Adipocyte (in vitro differentiated cells): ENCODE measurements around the gene GZMB.

ENCODE experiments used
- DNase-seq: peaks from one replicate; pipeline ENCODE4 v3.0.0-alpha.2; 2015; ENCODE audit warnings: low read depth
- H3K27me3 ChIP-seq: replicated peaks from 2 replicates; pipeline ENCODE4 v1.7.0; 2013; ENCODE audit warnings: mild to moderate bottlenecking, low read length, moderate library complexity; ENCODE audit not compliant: control insufficient read depth, insufficient read depth
- H3K36me3 ChIP-seq: 2 replicates; pipeline ENCODE4 v1.7.0; 2013; ENCODE audit warnings: low read length, mild to moderate bottlenecking, moderate library complexity; ENCODE audit not compliant: control insufficient read depth, insufficient read depth, severe bottlenecking
- H3K4me1 ChIP-seq: 2 replicates; pipeline ENCODE4 v1.7.0; 2013; ENCODE audit warnings: mild to moderate bottlenecking, low read length, moderate library complexity; ENCODE audit not compliant: control insufficient read depth, insufficient read depth
- H3K4me3 ChIP-seq: 2 replicates; pipeline ENCODE4 v1.7.0; 2013; ENCODE audit warnings: mild to moderate bottlenecking, low read length, moderate library complexity
- H3K9ac ChIP-seq: 2 replicates; pipeline ENCODE4 v1.7.0; 2013; ENCODE audit warnings: mild to moderate bottlenecking, low read length, moderate library complexity
- H3K9me3 ChIP-seq: 2 replicates; pipeline ENCODE4 v1.7.0; 2013; ENCODE audit warnings: mild to moderate bottlenecking, low read length, moderate library complexity; ENCODE audit not compliant: control insufficient read depth

Gene GZMB

GRCh38 chr14:24634158-24634557 lies at the start of gene GZMB:
Gene GZMB, minus strand, starts transcription at chr14:24634190. Its CDS starts 30 bp downstream, at chr14:24634160.
- DNase-seq = no peak
- no peaks in the 10 kb centered on the region for H3K9me3 ChIP-seq
- no peaks in the 10 kb centered on the region for H3K4me1 ChIP-seq
- H3K27me3 ChIP-seq = peaks cover 5% of the 10 kb centered on the region
- H3K9ac ChIP-seq = no peak within 1 kb of the TSS
- H3K4me3 ChIP-seq = no peak within 1 kb of the TSS
- H3K36me3 ChIP-seq = no peaks in the 10 kb centered on the region

- Histone ChIP-seq H3K9me3 (no peaks in the 10 kb centered on the region), H3K27me3 (peaks cover 49% of the 10 kb centered on the region), H3K36me3 (no peaks in the 10 kb centered on the region), H3K4me3 (no peak overlapping the region), H3K9ac (no peak overlapping the region), H3K4me1 (no peaks in the 10 kb centered on the region)
- DNase-seq = no peak
Observed at GRCh38 chr14:24681056-24681455, 47.1 kb upstream of the GZMB start.

DNA sequence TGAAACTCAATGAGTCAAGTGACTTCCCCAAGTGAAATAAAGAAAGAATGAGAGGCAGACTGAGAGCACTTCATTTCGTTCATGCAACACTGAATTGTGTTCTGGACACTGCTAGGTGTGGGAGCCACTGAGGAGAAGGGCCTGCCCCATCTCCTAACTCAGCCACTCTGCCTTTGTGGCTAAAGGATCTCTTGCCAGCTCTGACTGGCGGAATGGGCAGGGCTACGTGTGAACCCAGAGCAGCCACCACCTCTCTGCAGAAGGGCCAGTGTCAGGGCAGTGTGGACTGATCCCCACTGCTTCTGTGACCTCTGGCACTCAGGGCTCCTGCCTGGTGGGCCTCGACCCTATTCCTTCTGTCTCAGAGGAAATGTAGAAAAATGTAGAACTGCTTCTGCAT lies 46.5 kb upstream of the GZMB start:
- Histone ChIP-seq H3K27me3 (peaks cover 48% of the 10 kb centered on the region), H3K36me3 (no peaks in the 10 kb centered on the region), H3K4me1 (no peaks in the 10 kb centered on the region), H3K4me3 (no peak overlapping the region), H3K9ac (no peak overlapping the region), H3K9me3 (no peaks in the 10 kb centered on the region)
- no peak for DNase-seq

- H3K9me3 ChIP-seq = no peaks in the 10 kb centered on the region
- H3K9ac ChIP-seq = no peak overlapping the region
- peaks cover 43% of the 10 kb centered on the region for H3K27me3 ChIP-seq
- H3K4me1 ChIP-seq = no peaks in the 10 kb centered on the region
- DNase-seq = no peak
- H3K36me3 ChIP-seq = no peaks in the 10 kb centered on the region
- H3K4me3 ChIP-seq = no peak overlapping the region
Observed at GRCh38 chr14:24679248-24679961, 45.4 kb upstream of the GZMB start.

- Histone ChIP-seq H3K9me3 (no peaks in the 10 kb centered on the region), H3K9ac (peak overlapping the region; percentile 51), H3K27me3 (peaks cover 44% of the 10 kb centered on the region), H3K4me1 (no peaks in the 10 kb centered on the region), H3K36me3 (no peaks in the 10 kb centered on the region), H3K4me3 (peak overlapping the region; percentile 69)
- DNase-seq = peak; percentile 94
Observed at GRCh38 chr14:24678801-24679247, 44.8 kb upstream of the GZMB start.

DNA sequence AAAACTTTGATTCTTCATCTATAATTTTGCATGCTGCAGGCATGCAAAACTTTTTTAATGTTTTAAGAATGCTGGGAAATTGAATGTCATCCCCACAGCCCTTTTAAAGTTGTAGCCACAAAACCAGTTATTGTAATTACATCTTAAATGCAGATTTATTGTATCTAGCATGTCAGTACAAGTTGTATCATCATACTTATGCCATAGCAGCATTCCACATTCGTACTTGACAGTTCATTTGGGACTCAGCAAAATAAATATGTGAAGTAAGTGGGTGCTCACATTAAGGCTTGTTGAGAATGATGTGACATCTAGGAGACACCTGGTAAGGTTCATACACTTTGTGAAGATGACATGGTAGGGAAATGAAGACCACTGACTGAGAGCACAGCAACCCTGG lies 44.0 kb upstream of the GZMB start:
- H3K27me3 ChIP-seq = peaks cover 48% of the 10 kb centered on the region
- H3K9ac ChIP-seq = no peak overlapping the region
- H3K4me1 ChIP-seq = no peaks in the 10 kb centered on the region
- DNase-seq = no peak
- no peak overlapping the region for H3K4me3 ChIP-seq
- H3K9me3 ChIP-seq = no peaks in the 10 kb centered on the region
- no peaks in the 10 kb centered on the region for H3K36me3 ChIP-seq

DNA sequence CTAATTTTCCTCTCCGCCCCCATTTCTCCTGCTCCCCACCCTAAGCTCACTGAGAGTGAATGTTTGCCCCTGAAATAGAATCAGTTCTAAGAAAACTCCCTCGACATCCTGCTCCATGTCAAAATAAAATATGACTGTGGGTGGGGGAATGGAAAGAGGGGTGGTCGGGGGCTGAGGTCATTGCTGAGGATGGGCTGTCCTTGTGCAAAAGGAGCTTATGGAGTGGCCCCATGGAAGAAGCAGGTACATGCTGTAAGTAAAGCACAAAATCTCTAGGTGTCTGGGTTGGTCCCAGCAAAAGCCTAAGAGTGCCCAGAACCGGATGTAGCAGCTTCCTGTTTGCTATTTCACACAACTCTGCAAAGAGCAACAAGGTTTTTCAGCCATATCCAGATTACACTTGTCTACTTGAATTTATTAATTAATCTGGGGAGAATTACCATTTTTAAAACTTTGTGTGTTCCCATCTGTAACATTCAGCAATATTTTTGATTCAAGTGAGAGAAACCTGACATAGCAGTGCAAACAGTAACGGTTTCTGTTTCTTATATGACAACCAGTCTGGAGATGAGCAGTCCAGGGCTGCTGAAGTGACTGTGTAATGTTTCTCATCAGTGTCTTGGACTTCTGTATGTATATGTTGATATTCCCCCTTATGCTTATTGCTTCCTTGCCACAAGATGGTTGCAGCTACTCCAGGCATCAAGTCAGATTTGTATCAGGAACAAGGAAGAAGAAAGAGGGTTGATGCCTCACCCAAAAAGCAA lies 40.4 kb upstream of the GZMB start:
- Histone ChIP-seq H3K36me3 (no peaks in the 10 kb centered on the region), H3K4me3 (no peak overlapping the region), H3K9me3 (no peaks in the 10 kb centered on the region), H3K27me3 (peaks cover 37% of the 10 kb centered on the region), H3K9ac (no peak overlapping the region), H3K4me1 (no peaks in the 10 kb centered on the region)
- DNase-seq = no peak

GRCh38 chr14:24673534-24674203 lies 39.7 kb upstream of the GZMB start:
- no peaks in the 10 kb centered on the region for H3K9me3 ChIP-seq
- H3K4me3 ChIP-seq = no peak overlapping the region
- H3K27me3 ChIP-seq = peaks cover 37% of the 10 kb centered on the region
- H3K4me1 ChIP-seq = no peaks in the 10 kb centered on the region
- no peaks in the 10 kb centered on the region for H3K36me3 ChIP-seq
- DNase-seq = no peak
- H3K9ac ChIP-seq = no peak overlapping the region

- no peaks in the 10 kb centered on the region for H3K9me3 ChIP-seq
- DNase-seq = no peak
- H3K9ac ChIP-seq = no peak overlapping the region
- H3K4me1 ChIP-seq = no peaks in the 10 kb centered on the region
- H3K36me3 ChIP-seq = no peaks in the 10 kb centered on the region
- H3K4me3 ChIP-seq = no peak overlapping the region
- H3K27me3 ChIP-seq = peaks cover 32% of the 10 kb centered on the region
Observed at GRCh38 chr14:24673059-24673458, 39.1 kb upstream of the GZMB start.

DNA sequence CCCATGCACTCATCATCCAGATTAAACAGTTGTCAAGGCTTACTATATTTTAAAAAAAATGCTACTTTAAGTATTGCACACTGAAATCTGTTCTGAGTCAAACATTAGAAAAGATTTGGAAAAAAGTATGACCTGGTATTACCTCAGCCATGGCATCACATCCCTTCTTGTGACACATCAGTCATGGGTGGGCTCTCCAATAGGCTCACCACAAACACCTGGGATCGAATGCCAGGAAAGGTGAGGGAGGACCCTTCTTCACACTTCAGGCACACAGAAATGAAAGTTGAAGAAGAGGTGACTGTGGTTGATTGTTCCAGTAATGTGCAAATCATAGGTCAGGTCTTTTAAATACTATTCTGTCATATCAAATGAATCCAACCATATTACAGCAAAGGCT lies 36.6 kb upstream of the GZMB start:
- no peak for DNase-seq
- H3K9me3 ChIP-seq = no peaks in the 10 kb centered on the region
- no peak overlapping the region for H3K9ac ChIP-seq
- no peaks in the 10 kb centered on the region for H3K4me1 ChIP-seq
- H3K4me3 ChIP-seq = no peak overlapping the region
- no peaks in the 10 kb centered on the region for H3K36me3 ChIP-seq
- peaks cover 21% of the 10 kb centered on the region for H3K27me3 ChIP-seq

DNA sequence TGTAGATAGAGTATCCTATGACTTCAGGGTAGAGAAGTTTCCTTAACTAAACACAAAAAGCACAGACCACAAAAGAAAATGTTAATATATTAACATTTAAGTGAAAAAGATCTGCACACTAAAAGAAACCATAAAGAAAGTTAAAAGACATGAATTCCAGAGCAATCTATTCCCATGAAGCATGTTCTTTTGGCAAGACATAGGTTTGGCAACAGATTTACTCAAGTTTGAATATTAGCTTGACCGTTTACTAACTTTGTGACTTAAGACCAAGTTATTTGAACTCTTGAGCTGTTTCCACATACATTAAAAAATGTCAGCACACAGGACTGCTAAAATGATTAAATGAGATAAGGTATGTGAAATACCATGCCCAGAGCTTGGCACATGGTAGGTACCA lies 35.7 kb upstream of the GZMB start:
- no peak overlapping the region for H3K9ac ChIP-seq
- H3K4me3 ChIP-seq = no peak overlapping the region
- DNase-seq = no peak
- H3K4me1 ChIP-seq = no peaks in the 10 kb centered on the region
- no peaks in the 10 kb centered on the region for H3K36me3 ChIP-seq
- peaks cover 15% of the 10 kb centered on the region for H3K27me3 ChIP-seq
- H3K9me3 ChIP-seq = no peaks in the 10 kb centered on the region
